Measurements from ENCODE around the gene TST.
A peak's percentile ranks its signal among the peaks of the same experiment; 100 is the strongest.
"Not testable (repeated sequence)": the region's sequence is repeated elsewhere in the genome, so short reads cannot be mapped to it uniquely, and the experiment has no call there.

Gene TST

GRCh38 chr22:37012956-37013355 is 6.3 kb downstream of the TST start:
- DNase-seq, result peak; percentile 19

GRCh38 chr22:37012262-37012904 is 6.9 kb downstream of the TST start:
- DNase-seq, result peak; percentile 24

- DNase-seq, result peak; percentile 21
Measured at GRCh38 chr22:37011472-37011871, 7.8 kb downstream of the TST start.

GRCh38 chr22:37010976-37011375 is 8.3 kb downstream of the TST start:
- peak; percentile 24 for DNase-seq

- DNase-seq, result no peak
Measured at GRCh38 chr22:37010174-37010573, 9.1 kb downstream of the TST start.

- peak; percentile 24 for DNase-seq
Measured at GRCh38 chr22:37009490-37009889, 9.8 kb downstream of the TST start.

- peak; percentile 1 for DNase-seq
Measured at GRCh38 chr22:37008365-37008764, 10.9 kb downstream of the TST start.

- DNase-seq, result peak; percentile 36
Measured at GRCh38 chr22:37007651-37008050, 11.6 kb downstream of the TST start.

- DNase-seq, result peak; percentile 66
Measured at GRCh38 chr22:37002633-37003032, 16.6 kb downstream of the TST start.

GRCh38 chr22:37001826-37002225 is 17.4 kb downstream of the TST start:
- peak; percentile 12 for DNase-seq

GRCh38 chr22:37000676-37001534 is 18.3 kb downstream of the TST start:
- peak; percentile 15 for DNase-seq

GRCh38 chr22:36999463-36999862 is 19.8 kb downstream of the TST start:
- no peak for DNase-seq

- DNase-seq, result no peak
Measured at GRCh38 chr22:36998620-36999351, 20.5 kb downstream of the TST start.

- no peak for DNase-seq
Measured at GRCh38 chr22:36997746-36998145, 21.5 kb downstream of the TST start.

GRCh38 chr22:36991206-36991605 is 28.0 kb downstream of the TST start:
- no peak for DNase-seq

GRCh38 chr22:36990457-36990856 is 28.8 kb downstream of the TST start:
- no peak for DNase-seq

- not testable (repeated sequence) for DNase-seq
Measured at GRCh38 chr22:36989012-36989411, 30.2 kb downstream of the TST start.

GRCh38 chr22:36988075-36988832 is 31.0 kb downstream of the TST start:
- no peak for DNase-seq

GRCh38 chr22:36986242-36986821 is 32.9 kb downstream of the TST start:
- no peak for DNase-seq

GRCh38 chr22:36985211-36985889 is 33.9 kb downstream of the TST start:
- DNase-seq, result no peak

- DNase-seq, result no peak
Measured at GRCh38 chr22:36982136-36982535, 37.1 kb downstream of the TST start.

GRCh38 chr22:36981247-36981775 is 37.9 kb downstream of the TST start:
- no peak for DNase-seq
